Measurements from ENCODE around the gene PLLP.
A peak's percentile ranks its signal among the peaks of the same experiment; 100 is the strongest.

The PLLP gene

GRCh38 chr16:57270221-57271062 lies 14.0 kb downstream of the PLLP start:
- no peak overlapping the region for H3K27ac ChIP-seq
- no peak for TF ChIP-seq CTCF (conservative IDR thresholded peaks at IDR 0.05)

- no peak for TF ChIP-seq CTCF (conservative IDR thresholded peaks at IDR 0.05)
- no peak overlapping the region for H3K27ac ChIP-seq
Observed at GRCh38 chr16:57268804-57269800, 15.4 kb downstream of the PLLP start.

- H3K27ac ChIP-seq, result peak overlapping the region; percentile 72
Observed at GRCh38 chr16:57267343-57267742, 17.1 kb downstream of the PLLP start.

GRCh38 chr16:57266531-57267260 lies 17.8 kb downstream of the PLLP start:
- peak overlapping the region; percentile 72 for H3K27ac ChIP-seq
- TF ChIP-seq CTCF (conservative IDR thresholded peaks at IDR 0.05), result no peak

- H3K27ac ChIP-seq, result peak overlapping the region; percentile 72
- TF ChIP-seq CTCF (conservative IDR thresholded peaks at IDR 0.05), result no peak
Observed at GRCh38 chr16:57265850-57266530, 18.5 kb downstream of the PLLP start.

- H3K27ac ChIP-seq, result peak overlapping the region; percentile 72
Observed at GRCh38 chr16:57264950-57265371, 19.5 kb downstream of the PLLP start.

More at GRCh38 chr16:57264950-57265371, 19.5 kb downstream of the PLLP start:
- TF ChIP-seq CTCF (conservative IDR thresholded peaks at IDR 0.05), result no peak

Measured in VCaP (cell line).